ENCODE results near the gene REX1BD.
"Not testable (repeated sequence)": the region's sequence is repeated elsewhere in the genome, so short reads cannot be mapped to it uniquely, and the experiment has no call there.

REX1BD gene

GRCh38 chr19:18588611-18589379 is at the start of gene REX1BD:
Gene REX1BD, plus strand, starts transcription at chr19:18588798. Its CDS starts 4 bp downstream, at chr19:18588802.
- DNase-seq (ENCODE audit: low spot score) = peak; percentile 84

DNA sequence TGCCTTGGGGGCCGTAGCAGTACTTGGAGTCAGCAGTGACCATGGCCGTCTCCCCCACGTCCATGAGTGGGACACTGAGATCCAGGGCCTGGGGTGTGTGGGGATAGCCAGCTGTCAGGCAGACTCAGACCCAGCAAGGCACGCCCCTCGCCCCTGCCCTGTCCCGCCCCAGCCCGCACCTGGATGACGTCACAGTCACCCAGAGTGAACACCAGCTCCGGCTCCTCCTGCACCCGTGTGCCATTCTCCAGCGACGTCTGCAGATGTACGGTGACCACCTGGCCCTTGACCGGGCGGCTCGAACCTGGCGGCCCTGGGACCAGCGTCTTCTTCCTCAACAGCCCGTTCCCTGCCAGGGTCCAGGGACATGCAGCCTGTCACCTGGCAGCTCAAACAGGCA is 49.2 kb upstream of the REX1BD start:
- DNase-seq (ENCODE audit: low spot score) = no peak

- DNase-seq (ENCODE audit: low spot score) = not testable (repeated sequence)
Measured at GRCh38 chr19:18540200-18540599, 48.4 kb upstream of the REX1BD start.

DNA sequence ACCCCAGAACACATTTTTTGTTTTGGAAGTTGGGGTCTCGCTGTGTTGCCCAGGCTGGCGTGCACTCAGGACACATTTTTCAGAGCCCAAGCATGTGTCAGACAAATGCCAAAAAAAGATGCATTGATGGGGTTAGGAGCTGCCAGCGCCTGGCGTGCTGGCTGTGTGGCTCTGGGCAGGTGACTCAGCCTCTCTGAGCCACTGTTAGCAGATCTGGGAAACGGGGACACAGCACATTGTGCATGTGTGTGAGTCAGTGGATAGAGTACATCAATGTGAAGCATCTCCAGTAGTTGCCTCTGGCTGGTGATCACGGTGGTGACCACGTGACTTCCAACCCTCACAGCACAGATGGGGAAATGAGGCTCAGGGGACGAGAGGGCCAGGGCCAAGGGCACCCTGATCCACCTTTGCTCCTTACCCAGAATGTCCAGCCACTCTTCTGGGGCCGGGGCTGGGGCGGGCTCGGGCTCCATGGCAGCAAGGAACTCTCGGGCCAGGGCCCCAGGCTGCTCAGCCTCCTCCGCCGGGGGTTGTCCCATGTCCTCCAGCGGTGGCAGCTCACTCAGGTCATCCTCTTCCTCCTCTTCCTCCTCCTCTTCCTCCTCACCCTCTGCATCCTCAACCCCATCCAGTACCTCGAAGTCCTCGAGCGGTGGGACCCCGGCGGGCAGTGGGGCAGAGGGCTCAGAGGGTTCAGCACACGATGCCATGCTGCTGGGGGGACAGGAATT is 47.2 kb upstream of the REX1BD start:
- peak; percentile 71 for DNase-seq (ENCODE audit: low spot score)

DNA sequence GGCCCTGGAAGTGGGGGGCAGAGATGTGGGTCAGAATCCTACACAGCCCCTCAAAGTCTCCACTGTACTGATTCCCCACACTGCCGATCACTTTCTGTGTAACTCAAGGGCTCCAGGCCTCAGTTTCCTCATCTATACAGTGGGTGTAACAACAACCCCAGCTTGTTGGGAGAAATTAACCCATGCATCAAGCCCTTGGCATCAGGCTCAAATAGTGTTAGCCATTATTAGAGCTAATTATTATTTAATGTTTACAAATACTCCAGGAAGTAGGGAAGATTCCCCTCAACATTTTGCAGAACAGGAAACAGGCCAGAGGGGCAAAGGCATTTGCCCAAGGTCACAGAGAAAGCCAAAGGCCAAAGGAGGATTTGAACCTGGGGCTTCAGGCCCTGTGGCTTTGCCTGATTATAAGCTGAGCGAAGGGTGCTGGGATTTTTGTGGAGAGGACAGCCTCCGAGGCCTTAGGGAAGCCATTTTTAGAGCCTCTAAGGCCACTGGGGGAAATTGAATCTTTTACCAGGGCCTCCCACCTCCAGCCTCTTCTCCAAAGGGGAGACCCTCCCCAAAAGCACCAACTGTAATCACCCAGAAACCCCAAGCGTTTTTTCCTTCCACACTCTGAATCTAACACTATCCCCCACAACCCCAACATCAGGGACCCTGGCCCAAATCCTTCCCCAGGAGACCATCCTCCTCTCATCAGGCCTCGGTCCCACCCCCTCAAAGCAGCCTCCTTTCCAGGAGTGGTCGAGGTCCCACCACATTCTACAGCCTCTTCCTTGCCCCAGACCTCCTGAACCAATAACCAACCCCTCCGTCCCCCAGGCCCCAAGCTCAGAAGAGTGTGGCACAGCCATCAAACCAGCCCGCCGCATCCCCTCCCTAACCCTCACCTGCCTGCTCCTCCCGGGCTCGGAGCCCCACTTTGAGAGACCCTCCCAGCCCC is 46.3 kb upstream of the REX1BD start:
- DNase-seq (ENCODE audit: low spot score) = no peak

GRCh38 chr19:18542941-18543813 is 45.4 kb upstream of the REX1BD start, which contains the start of gene FKBP8:
Gene FKBP8, minus strand, starts transcription at chr19:18543573. Its CDS starts 1,603 bp downstream, at chr19:18541970.
- DNase-seq (ENCODE audit: low spot score) = peak; percentile 98

DNA sequence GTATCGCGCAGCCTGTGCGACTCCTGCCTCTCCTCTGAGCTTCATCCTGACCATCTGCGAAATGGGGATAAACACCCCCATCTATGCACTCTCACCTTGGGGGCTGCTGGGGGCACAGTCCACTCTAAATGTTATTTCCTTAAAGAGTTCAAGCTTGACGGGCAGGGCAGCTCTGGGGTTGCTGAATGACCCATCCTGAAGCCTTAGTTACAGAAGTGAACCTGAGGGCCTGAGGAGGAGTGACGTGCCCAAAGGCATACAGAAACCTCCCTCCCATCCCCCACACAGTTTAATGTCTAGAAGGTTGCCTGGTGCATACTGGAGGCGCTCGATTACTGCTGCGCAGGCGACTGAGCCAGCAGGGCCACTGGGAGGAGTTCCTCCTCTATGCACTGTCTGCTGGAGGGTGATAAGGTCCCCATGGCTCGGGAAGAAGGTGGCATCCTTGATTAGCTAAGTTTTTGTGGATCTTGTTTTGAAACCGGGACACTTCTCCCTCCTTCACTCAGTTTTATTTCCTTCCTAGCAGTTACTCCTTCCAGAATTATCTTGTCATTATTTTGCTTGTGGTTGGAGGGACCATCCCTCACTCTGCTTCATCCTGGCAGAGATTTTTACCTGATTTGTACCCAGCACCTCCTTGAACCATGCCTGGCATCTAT is 44.7 kb upstream of the REX1BD start:
- DNase-seq (ENCODE audit: low spot score) = peak; percentile 68

DNA sequence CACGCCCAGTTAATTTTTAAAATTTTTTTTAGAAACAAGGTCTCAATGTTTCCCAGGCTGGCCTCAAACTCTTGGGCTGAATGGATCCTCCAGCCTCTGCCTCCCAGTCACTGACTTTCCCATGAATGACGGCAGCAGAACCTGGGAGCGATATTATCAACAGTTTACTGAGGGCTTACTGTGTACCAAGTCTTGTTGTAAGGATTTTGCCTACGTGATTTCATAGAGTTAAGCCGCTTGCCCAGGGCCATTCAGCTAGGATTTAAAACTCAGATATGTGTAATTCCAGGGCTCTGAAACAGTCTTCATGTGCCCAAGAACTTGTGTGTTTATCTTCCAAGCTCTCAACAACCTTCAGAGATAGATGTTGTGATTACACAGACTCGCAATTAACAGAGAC is 37.0 kb upstream of the REX1BD start:
- no peak for DNase-seq (ENCODE audit: low spot score)

- peak; percentile 99 for DNase-seq (ENCODE audit: low spot score)
Measured at GRCh38 chr19:18557411-18558201, 31.0 kb upstream of the REX1BD start, which contains the start of gene KXD1. Gene KXD1, plus strand, starts transcription at chr19:18557870. Its CDS starts 4,187 bp downstream, at chr19:18562057.

- no peak for DNase-seq (ENCODE audit: low spot score)
Measured at GRCh38 chr19:18558202-18558555, 30.4 kb upstream of the REX1BD start.

GRCh38 chr19:18558604-18559003 is 30.0 kb upstream of the REX1BD start:
- DNase-seq (ENCODE audit: low spot score) = no peak

DNA sequence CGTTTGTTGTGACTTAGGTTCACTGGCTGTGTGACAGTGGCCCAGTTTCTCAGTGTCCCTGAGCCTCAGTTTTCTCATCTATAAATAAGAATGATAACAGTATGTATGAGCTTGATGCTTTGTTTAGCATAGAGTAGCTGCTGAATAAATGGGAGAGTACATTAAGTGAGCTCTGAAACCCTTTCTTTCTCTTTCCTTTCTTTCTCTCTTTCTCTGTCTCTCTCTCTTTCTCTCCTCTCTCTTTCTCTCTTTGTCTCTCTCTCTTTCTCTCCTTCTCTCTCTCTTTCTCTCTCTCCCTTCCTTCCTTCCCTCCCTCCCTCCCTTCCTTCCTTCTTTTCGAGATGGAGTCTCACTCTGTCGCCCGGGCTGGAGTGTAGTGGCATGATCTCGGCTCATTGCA is 28.9 kb upstream of the REX1BD start:
- DNase-seq (ENCODE audit: low spot score) = no peak

DNA sequence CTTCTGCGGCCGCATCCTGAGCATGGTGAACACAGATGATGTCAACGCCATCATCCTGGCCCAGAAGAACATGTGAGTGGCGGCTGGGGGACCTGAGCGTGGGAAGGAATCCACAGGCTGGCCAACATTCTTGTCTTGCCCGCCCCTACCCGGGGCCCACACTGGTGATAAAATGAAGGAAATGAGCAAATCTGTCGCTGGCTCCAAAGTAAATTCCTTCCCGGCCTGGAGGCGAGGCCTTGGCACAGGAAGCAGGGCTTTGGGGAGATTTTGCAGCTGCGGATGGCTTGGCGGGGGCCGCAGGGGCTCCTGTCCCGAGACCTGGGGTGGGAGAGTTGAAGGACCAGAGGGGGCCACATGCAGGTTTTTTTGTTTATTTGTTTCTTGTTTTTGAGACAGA is 26.5 kb upstream of the REX1BD start:
- no peak for DNase-seq (ENCODE audit: low spot score)

DNA sequence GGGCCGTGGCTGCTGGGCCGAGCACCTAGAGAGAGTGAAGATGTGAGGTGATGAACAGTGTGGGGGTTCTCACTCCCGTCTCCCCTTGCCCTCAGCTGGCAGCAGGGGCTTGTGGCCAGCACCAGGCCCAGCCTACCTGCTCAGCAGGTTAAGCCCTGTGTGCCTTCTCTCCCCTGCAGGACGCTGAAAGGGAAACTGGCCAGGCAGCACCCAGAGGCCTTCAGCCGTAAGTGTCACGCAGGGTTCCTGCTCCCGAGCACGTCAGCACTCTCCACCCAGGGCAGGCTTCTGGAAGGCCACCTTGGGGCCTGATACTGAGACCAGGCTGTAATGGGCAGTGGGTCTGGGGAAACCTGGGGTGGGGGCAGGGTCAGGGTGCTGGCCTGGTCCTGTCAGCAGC is 21.6 kb upstream of the REX1BD start:
- no peak for DNase-seq (ENCODE audit: low spot score)

GRCh38 chr19:18568367-18568766 is 20.2 kb upstream of the REX1BD start:
- DNase-seq (ENCODE audit: low spot score) = no peak

GRCh38 chr19:18571564-18572344 is 16.8 kb upstream of the REX1BD start, which contains the start of gene UBA52:
Gene UBA52, plus strand, starts transcription at chr19:18571857. Its CDS starts 1,444 bp downstream, at chr19:18573301.
- peak; percentile 95 for DNase-seq (ENCODE audit: low spot score)

- DNase-seq (ENCODE audit: low spot score) = no peak
Measured at GRCh38 chr19:18574691-18575291, 13.8 kb upstream of the REX1BD start.

GRCh38 chr19:18576383-18576782 is 12.2 kb upstream of the REX1BD start:
- no peak for DNase-seq (ENCODE audit: low spot score)

Measured in AG08395 (cell line).